ENCODE data around the gene ROGDI. TPM values are rescaled to one million over a fixed set of nuclear protein-coding genes. Genes with fewer than 3 reads are reported as not detected.

Gene ROGDI
- total and polyA plus RNA-seq, 12 donors = 44.1 to 148 (median 96.9) TPM

DNA sequence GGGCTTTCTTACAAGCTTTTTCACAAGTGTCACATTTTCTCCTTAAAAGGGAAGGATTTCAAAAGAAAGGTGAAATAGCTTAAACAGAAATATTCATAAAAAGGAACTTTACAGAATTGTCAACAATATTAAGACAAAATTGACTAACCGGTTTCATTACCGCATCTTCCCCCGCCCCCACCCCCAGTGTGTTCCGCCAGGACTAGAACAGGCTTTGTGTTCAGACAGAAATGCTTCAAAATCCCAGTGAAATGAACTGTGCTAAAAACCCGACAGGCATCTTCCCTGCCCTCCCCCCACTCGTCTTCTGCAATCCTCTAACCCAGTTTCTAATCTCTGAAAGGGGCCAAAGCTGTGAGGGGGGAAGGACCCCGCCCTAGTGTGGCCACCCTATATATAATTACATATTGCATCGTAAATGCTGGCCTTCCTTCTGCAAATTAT lies 990 bp upstream of the ROGDI start:
- peaks cover 0 to 51% (median 29%) of the 10 kb centered on the region in 9 donors for H3K4me1 ChIP-seq
- H3K36me3 ChIP-seq = peaks cover 0 to 62% (median 37%) of the 10 kb centered on the region in 9 donors
- intact Hi-C loops (cut with DNase I) = loop anchor here in 5 of 10 donors (2.0 to 10.0 kb wide), 5 partner anchors 36 to 154 kb away; partner anchors contain the start of genes GLYR1 (in 3 of the 5), UBN1 (in 3 of the 5), ZNF500 (in 3 of the 5) and SEC14L5 (in 1 of the 5)
- TF ChIP-seq, protein P1, sequence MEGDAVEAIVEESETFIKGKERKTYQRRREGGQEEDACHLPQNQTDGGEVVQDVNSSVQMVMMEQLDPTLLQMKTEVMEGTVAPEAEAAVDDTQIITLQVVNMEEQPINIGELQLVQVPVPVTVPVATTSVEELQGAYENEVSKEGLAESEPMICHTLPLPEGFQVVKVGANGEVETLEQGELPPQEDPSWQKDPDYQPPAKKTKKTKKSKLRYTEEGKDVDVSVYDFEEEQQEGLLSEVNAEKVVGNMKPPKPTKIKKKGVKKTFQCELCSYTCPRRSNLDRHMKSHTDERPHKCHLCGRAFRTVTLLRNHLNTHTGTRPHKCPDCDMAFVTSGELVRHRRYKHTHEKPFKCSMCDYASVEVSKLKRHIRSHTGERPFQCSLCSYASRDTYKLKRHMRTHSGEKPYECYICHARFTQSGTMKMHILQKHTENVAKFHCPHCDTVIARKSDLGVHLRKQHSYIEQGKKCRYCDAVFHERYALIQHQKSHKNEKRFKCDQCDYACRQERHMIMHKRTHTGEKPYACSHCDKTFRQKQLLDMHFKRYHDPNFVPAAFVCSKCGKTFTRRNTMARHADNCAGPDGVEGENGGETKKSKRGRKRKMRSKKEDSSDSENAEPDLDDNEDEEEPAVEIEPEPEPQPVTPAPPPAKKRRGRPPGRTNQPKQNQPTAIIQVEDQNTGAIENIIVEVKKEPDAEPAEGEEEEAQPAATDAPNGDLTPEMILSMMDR (IDR thresholded peaks at IDR 0.05) = no peak
- H3K27ac ChIP-seq = peak overlapping the region in 9 of 10 donors; percentile 79 to 96 (median 93)
- DNase-seq = no peak
- H3K27me3 ChIP-seq = no peaks in the 10 kb centered on the region
- no peaks in the 10 kb centered on the region for H3K9me3 ChIP-seq
- peak overlapping the region in 9 of 10 donors; percentile 64 to 95 (median 87) for H3K4me3 ChIP-seq
- WGBS, 2 donors = 57 to 62% methylated on average over 8 of the region's 8 CpGs
- ATAC-seq = no peak

DNA sequence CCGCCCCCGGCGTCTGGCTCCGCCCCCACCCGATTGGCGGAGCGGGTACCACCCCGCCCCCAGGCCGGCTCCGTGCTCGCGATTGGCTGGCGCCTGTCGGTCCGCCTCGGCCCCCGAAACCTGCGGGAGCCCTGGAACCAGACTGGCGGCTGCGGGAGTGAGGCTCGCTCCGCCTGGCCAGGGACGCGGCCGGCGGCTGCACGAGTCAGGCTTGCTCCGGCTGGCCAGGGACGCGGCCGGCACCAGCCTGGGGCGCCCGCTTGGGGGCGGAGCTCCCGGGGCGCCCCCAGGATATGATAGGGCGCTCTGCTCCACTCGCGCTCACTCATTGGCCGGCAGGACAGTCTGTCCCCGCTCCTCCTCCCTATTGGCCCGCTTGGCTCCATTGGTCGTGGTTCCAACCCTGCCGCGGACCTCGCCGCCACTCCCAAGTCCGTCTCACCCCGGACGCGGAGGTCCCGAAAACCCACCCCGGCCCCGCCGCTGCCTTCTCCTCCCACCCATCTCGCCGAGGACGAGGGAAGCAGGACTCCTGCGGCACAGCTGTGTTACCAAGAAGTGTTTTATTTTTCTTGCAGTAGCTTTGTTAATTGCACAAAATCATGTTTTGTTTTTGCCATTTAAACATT lies 340 bp upstream of the ROGDI start:
- H3K4me3 ChIP-seq = peak overlapping the region; percentile 64 to 95 (median 84)
- H3K36me3 ChIP-seq = peaks cover 0 to 61% (median 37%) of the 10 kb centered on the region in 9 donors
- H3K27me3 ChIP-seq = no peaks in the 10 kb centered on the region
- no peaks in the 10 kb centered on the region for H3K9me3 ChIP-seq
- TF ChIP-seq, protein P1 (IDR thresholded peaks at IDR 0.05) = peak in 7 of 9 donors; percentile 15 to 52 (median 32)
- 0% methylated on average over 58 to 59 of the region's 59 CpGs for WGBS, 2 donors
- H3K27ac ChIP-seq = peak overlapping the region; percentile 67 to 96 (median 92)
- DNase-seq (peak; percentile 93 to 94), ATAC-seq (peak; percentile 90 to 96 (median 92))
- intact Hi-C loops (cut with DNase I) = loop anchor here in 5 of 10 donors (2.0 to 10.0 kb wide), 5 partner anchors 35 to 155 kb away; partner anchors contain the start of genes GLYR1 (in 3 of the 5), UBN1 (in 3 of the 5), ZNF500 (in 3 of the 5) and SEC14L5 (in 1 of the 5)
- H3K4me1 ChIP-seq = peaks cover 0 to 51% (median 29%) of the 10 kb centered on the region in 9 donors

DNA sequence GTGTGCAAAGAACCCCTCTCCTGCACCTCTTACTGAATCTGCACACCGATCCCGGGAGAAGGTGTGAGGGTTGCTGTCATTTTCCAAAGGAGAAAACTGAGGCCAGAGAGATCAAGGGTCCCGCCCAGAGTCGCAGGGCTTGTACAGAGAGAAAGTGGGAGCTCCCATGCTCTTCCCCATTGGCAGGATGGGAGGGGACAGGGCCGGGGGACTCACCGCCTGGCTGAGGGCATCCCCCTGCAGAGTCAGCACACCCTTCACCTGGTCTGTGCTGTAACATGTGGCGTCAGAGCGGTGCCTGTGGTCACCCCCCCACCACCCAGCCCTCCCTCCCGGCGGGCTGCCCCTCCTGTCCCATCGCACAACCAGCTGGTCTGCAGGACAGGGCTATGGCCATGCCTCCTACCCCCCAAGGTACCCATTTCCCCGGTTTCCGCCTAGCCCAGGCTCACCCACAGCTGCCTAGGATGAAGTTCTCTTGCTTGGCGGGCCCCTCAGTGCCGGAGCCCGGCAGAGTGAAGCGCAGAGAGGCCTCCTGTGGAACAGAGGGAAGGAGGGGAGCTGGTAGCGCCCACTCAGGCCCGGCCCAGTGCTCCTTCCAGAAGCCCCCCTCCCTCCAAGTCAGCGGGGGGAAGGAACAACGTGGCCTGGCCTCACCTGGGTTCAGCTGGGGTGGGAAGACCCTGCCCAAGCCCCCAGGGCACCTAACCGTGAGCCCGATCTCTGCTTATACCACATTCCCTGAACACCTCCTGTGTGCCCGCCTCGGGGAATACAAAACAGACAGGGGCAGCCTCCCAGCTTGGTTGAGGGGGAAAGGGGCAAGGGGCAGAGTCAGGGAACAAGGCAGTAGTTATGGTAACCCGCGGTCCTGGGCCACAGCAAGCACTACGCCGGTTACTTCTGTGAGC lies 1.1 kb downstream of the ROGDI start:
- peak overlapping the region in 9 of 10 donors; percentile 79 to 96 (median 93) for H3K27ac ChIP-seq
- DNase-seq = no peak
- 50 to 52% methylated on average over 29 of the region's 29 CpGs for WGBS, 2 donors
- H3K9me3 ChIP-seq = no peaks in the 10 kb centered on the region
- peaks cover 0 to 63% (median 33%) of the 10 kb centered on the region in 9 donors for H3K36me3 ChIP-seq
- ATAC-seq = peak in 1 of 8 donors; percentile 0
- H3K4me3 ChIP-seq = peak overlapping the region; percentile 64 to 95 (median 84)
- H3K27me3 ChIP-seq = no peaks in the 10 kb centered on the region
- intact Hi-C loops (cut with DNase I) = loop anchor here in 5 of 10 donors (5.0 to 10.0 kb wide), 4 partner anchors 34 to 156 kb away; partner anchors contain the start of genes ZNF500 (in 3 of the 5), GLYR1 (in 2 of the 5), UBN1 (in 2 of the 5) and SEC14L5 (in 1 of the 5)
- TF ChIP-seq, protein P1 (IDR thresholded peaks at IDR 0.05) = no peak
- H3K4me1 ChIP-seq = peaks cover 0 to 51% (median 29%) of the 10 kb centered on the region in 9 donors
